Measurements from ENCODE around the gene KCNK18. TPM values are rescaled to one million over a fixed set of nuclear protein-coding genes. Genes with fewer than 3 reads are reported as not detected.

The KCNK18 gene
- not detected in 2 replicates for total RNA-seq (ENCODE audit: low replicate concordance)
- long read RNA-seq = 0 reads

GRCh38 chr10:117197189-117197588 is at the start of gene KCNK18:
KCNK18 (plus strand) TSS chr10:117197489; CDS start chr10:117197489, 0 bp downstream.
- Mint-ChIP-seq H3K36me3 (no peaks in the 10 kb centered on the region), H3K4me3 (no peak within 1 kb of the TSS), H3K4me1 (ENCODE audit: unreplicated experiment) (no peaks in the 10 kb centered on the region), H3K27me3 (peaks cover 22% of the 10 kb centered on the region), H3K9me3 (no peaks in the 10 kb centered on the region), H3K27ac (no peak within 1 kb of the TSS)
- no peak for TF ChIP-seq CTCF (conservative IDR thresholded peaks at IDR 0.05)
- no peak for DNase-seq (ENCODE audit: extremely low spot score, unreplicated experiment)

- Mint-ChIP-seq H3K4me1 (ENCODE audit: unreplicated experiment) (no peaks in the 10 kb centered on the region), H3K27ac (no peak overlapping the region), H3K9me3 (no peaks in the 10 kb centered on the region), H3K36me3 (no peaks in the 10 kb centered on the region), H3K27me3 (peaks cover 93% of the 10 kb centered on the region), H3K4me3 (no peak overlapping the region)
- no peak for DNase-seq (ENCODE audit: extremely low spot score, unreplicated experiment)
- no peak for TF ChIP-seq CTCF (conservative IDR thresholded peaks at IDR 0.05)
Observed at GRCh38 chr10:117148284-117148683, 49.0 kb upstream of the KCNK18 start.

GRCh38 chr10:117152668-117153067 is 44.6 kb upstream of the KCNK18 start:
- no peak for TF ChIP-seq CTCF (conservative IDR thresholded peaks at IDR 0.05)
- Mint-ChIP-seq H3K9me3 (no peaks in the 10 kb centered on the region), H3K36me3 (no peaks in the 10 kb centered on the region), H3K4me1 (ENCODE audit: unreplicated experiment) (no peaks in the 10 kb centered on the region), H3K27me3 (peaks cover 93% of the 10 kb centered on the region), H3K27ac (no peak overlapping the region), H3K4me3 (no peak overlapping the region)
- no peak for DNase-seq (ENCODE audit: extremely low spot score, unreplicated experiment)

- peaks cover 96% of the 10 kb centered on the region for H3K27me3 Mint-ChIP-seq
- TF ChIP-seq CTCF (conservative IDR thresholded peaks at IDR 0.05) = no peak
- H3K9me3 Mint-ChIP-seq = no peaks in the 10 kb centered on the region
- no peaks in the 10 kb centered on the region for H3K36me3 Mint-ChIP-seq
- no peak overlapping the region for H3K4me3 Mint-ChIP-seq
- H3K4me1 Mint-ChIP-seq (ENCODE audit: unreplicated experiment) = peaks cover 6% of the 10 kb centered on the region
- no peak overlapping the region for H3K27ac Mint-ChIP-seq
- DNase-seq (ENCODE audit: extremely low spot score, unreplicated experiment) = no peak
Observed at GRCh38 chr10:117158297-117158696, 39.0 kb upstream of the KCNK18 start.

- H3K27me3 Mint-ChIP-seq = peaks cover 96% of the 10 kb centered on the region
- TF ChIP-seq CTCF (conservative IDR thresholded peaks at IDR 0.05) = no peak
- H3K27ac Mint-ChIP-seq = no peak overlapping the region
- H3K36me3 Mint-ChIP-seq = no peaks in the 10 kb centered on the region
- H3K4me1 Mint-ChIP-seq (ENCODE audit: unreplicated experiment) = peaks cover 10% of the 10 kb centered on the region
- no peak overlapping the region for H3K4me3 Mint-ChIP-seq
- H3K9me3 Mint-ChIP-seq = no peaks in the 10 kb centered on the region
- no peak for DNase-seq (ENCODE audit: extremely low spot score, unreplicated experiment)
Observed at GRCh38 chr10:117159390-117159789, 37.9 kb upstream of the KCNK18 start.

- DNase-seq (ENCODE audit: extremely low spot score, unreplicated experiment) = no peak
- no peaks in the 10 kb centered on the region for H3K9me3 Mint-ChIP-seq
- H3K36me3 Mint-ChIP-seq = no peaks in the 10 kb centered on the region
- H3K4me3 Mint-ChIP-seq = no peak overlapping the region
- H3K27ac Mint-ChIP-seq = no peak overlapping the region
- H3K4me1 Mint-ChIP-seq (ENCODE audit: unreplicated experiment) = peaks cover 10% of the 10 kb centered on the region
- peaks cover 96% of the 10 kb centered on the region for H3K27me3 Mint-ChIP-seq
- TF ChIP-seq CTCF (conservative IDR thresholded peaks at IDR 0.05) = no peak
Observed at GRCh38 chr10:117160567-117160966, 36.7 kb upstream of the KCNK18 start.
